NCI-H748 (cell line): Measurements from ENCODE around the gene NTSR1.
A peak's percentile ranks its signal among the peaks of the same experiment; 100 is the strongest.

Source experiments
- DNase-seq: peaks from one replicate; lab custom pipeline; 2025; ENCODE audit not compliant: unreplicated experiment; lab: John Stamatoyannopoulos, UW

NTSR1 gene

DNA sequence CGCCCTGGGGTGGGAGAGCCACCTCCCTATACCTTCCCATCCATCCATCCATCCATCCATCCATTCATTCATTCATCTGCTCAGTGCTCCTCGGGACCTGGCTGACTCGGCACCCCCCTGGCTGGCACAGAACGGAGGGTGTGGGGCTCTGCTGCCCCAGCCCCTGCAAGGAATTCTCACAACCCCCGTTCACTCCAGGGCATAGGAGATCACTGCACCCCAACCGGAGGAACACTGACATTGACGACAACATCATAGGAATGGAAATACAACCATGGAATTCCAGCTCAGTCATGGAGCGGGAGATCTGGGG is 59.6 kb downstream of the NTSR1 start:
- no peak for DNase-seq

- DNase-seq = no peak
Observed at GRCh38 chr20:62768551-62769287, 60.1 kb downstream of the NTSR1 start.

DNA sequence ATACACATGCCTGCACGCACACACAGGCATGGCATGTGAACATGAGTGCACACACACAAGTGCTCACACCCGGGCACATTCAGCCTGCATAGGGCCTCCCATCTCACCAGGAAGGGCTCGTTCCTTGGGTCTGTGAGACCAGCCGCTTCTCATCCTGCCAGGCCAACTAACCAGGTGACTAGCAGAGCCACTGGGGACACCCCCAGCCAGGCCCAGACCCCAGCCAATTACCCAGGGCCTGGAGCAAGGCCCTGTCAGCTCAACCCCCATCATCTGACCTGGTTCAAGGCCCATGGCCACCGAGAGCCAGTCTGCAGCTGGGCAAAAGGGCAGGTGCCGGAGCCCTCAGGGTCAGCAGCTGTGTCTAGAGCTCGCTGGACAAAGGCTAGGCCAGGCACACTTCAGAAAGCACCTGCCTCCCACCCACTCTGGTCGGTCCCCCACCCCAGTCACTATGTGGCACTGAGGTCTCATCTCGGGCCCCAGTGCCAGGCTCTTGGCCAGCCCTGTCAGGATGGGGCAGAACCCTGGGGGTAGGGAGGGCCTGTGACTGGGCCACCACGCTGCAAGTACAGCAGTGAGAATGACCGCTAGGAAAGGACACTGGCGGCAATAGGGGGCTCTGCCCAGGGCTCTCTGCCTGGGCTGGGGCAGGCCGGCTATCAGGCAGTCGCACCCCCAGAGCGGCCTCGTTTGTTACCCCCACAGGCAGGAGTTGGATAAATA is 60.9 kb downstream of the NTSR1 start:
- no peak for DNase-seq

DNA sequence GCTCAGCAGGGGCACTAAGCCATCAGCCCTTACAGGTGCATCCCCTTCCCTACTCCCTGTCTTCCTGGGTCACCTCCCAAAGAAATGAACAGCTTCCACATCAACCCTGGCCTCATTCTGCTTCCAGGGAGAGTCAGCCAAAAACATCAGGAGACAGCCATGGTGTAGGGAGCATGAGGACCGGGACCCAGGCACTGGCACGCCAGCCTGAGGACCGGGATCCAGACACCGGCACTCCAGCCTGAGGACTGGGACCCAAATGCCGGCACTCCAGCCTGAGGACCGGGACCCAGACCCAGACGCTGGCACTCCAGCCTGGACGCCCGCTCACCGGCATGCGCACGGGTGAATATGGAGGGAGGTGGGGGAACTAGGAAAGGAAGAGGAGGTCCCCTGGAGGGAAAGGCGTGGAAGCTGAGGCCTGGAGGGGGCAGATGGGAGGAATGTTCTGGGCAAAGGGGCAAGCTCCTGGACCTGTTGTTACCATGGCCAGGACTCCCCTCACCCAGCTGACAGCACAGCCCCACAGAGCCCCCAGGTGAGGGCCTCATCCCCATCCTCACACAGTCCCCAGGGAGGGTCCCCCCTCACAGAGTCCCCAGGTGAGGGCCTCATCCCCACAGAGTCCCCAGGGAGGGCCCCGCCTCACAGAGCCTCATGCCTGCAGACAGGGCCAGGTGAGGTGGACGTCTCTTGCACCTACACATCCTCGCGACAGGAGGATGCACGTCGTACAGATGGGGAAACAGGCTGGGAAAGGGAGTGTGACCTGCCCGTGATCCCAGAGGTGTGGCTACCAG is 61.7 kb downstream of the NTSR1 start:
- no peak for DNase-seq

GRCh38 chr20:62770916-62771315 is 62.3 kb downstream of the NTSR1 start:
- DNase-seq = no peak

- no peak for DNase-seq
Observed at GRCh38 chr20:62771396-62772102, 62.9 kb downstream of the NTSR1 start.

GRCh38 chr20:62772103-62772611 is 63.5 kb downstream of the NTSR1 start:
- no peak for DNase-seq

- no peak for DNase-seq
Observed at GRCh38 chr20:62772619-62772989, 64.0 kb downstream of the NTSR1 start.

- DNase-seq = no peak
Observed at GRCh38 chr20:62772990-62773844, 64.6 kb downstream of the NTSR1 start.

DNA sequence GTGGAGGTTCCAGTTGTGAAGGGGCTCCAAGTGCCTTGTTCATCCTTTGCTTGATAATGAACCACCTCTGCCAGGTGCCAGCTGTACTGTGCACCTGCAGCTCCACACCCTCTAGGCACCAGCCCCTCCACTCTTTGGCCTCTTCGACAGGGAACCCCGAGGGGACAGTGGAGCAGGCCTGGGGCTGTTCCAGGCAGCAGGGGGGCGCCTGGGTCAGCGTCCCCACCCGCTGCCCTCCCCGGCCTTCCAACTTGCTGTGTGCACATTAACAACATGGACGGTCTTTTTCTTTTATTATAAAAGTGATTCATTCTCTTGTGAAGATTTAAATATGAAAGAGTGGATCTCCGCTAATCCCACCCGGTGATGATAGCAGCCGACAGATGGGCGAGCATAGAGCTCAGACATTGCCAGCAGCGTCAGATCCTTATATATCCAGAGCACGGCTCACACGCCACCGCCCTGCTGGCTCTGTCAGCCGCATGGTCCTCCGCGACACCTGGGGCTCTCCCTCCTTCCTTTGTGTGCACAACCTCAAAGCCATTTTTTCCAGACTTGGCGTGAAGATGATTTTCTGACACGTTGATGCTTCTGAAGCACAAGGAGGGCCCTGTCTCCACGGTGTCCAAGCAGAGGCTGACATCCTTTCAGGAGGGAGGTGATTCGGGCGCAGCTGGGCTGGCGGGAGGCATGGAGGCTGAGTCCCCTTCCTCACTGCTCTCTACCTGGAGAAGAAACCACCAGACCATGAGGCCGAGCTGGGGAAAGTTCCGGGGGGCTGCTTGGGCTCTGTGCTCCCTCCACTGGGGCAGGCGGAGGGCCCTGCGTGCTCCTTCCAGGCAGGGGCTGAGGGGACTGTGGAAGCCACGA is 65.4 kb downstream of the NTSR1 start:
- peak; percentile 57 for DNase-seq

DNA sequence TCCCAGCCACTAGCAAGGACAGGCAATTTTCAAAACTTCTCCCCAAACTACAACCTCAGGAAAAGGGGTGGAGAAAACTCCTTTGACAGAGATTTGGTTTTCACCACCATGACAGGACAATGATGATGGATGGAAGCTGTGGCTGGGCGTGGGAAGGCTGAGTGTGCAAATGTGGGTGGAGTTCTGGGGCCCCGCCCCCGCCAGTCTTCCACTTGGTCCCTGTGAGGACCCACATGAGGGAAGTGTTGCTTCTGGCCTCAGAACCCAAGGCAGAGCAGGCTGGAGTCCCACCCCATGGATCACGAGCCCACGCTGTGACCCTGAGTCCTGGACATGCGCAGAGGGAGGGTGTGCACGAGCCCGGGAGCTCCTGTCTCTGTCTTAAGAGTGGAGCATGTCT is 66.1 kb downstream of the NTSR1 start:
- no peak for DNase-seq

DNA sequence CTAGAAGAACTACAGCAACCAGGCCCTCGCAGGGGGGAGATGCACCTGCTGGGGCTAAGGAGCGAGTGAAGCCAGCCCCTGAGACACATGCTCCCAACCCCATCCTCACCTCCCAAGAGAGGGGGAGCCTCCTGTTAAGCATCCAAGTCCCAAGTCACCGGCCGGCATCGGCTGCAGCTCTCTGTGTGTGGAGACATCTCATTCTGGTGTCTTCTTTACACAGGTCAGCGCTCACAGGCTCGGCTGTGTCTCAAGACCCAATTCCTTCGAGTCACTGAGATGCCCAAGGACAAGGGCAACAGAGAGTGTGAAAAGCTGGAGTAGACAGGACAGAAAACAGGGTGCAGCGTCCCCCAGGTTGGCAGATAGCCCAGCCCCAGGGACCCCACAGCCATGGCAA is 66.6 kb downstream of the NTSR1 start:
- no peak for DNase-seq

DNA sequence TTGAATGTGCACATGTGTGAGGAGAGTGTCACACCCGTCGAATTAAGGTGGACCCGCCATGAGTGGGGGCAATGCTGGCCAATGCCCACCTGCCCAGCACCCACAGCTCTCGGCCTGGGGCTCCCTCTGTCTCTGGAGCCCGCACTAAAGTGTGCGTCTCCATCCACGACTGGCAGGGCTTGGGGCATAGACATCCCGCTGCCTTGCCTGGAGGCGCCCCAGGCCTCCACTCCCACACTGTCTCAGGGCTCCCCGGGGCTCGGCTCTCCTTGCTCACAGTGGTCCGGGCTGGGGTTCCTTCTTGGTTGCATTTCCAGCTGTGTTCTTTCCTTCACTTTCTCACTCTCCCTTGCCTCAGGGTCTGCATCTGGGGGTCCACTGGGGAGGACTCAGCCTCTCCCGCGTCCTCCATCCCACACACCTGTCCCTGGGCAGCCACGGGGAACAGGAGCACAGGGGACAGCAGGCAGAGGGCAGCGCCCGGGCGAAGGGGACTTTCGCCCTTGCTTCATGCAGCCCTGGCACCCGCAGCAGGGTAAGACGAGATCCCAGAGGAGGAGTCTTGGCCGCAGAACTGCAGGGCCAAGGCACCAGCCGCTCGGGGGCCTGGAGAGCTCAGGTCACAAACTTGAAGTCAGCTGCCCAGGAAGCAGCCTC is 67.5 kb downstream of the NTSR1 start:
- no peak for DNase-seq

DNA sequence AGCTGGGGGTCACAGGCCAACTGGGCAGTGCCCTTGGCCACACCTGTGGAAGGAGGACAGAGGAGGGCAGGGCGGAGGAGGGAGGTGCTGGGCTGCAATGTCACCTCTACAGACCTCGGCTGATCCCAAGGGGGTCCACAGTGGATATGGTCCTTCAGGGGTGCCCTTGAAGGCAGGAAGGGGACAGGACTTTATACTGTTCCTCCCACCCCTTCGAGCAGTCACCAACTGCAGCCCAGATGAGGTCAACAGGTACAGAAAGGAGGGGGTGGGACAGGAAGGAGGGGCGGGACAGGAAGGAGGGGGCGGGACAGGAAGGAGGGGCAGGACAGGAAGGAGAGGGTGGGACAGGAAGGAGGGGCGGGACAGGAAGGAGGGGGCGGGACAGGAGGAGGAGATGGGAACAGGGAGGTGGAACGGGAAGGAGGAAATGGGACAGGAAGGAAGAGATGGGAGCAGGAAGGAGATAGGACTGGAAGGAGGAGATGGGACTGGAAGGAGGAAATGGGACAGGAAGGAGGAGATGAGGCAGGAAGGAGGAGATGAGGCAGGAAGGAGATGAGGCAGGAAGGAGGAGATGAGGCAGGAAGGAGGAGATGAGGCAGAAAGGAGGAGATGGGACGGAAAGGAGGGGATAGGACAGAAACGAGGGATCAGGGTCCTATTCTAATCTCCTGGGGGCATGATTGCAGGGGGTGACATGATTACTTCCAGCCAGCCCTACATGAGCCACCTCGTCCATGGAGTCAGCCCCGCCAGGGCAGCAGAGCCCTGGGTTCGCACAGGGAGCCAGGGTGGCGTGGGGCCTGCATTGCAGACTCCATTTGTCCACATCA is 68.3 kb downstream of the NTSR1 start:
- peak; percentile 33 for DNase-seq

- DNase-seq = no peak
Observed at GRCh38 chr20:62777528-62777830, 68.8 kb downstream of the NTSR1 start.

- DNase-seq = no peak
Observed at GRCh38 chr20:62778058-62778457, 69.4 kb downstream of the NTSR1 start.

DNA sequence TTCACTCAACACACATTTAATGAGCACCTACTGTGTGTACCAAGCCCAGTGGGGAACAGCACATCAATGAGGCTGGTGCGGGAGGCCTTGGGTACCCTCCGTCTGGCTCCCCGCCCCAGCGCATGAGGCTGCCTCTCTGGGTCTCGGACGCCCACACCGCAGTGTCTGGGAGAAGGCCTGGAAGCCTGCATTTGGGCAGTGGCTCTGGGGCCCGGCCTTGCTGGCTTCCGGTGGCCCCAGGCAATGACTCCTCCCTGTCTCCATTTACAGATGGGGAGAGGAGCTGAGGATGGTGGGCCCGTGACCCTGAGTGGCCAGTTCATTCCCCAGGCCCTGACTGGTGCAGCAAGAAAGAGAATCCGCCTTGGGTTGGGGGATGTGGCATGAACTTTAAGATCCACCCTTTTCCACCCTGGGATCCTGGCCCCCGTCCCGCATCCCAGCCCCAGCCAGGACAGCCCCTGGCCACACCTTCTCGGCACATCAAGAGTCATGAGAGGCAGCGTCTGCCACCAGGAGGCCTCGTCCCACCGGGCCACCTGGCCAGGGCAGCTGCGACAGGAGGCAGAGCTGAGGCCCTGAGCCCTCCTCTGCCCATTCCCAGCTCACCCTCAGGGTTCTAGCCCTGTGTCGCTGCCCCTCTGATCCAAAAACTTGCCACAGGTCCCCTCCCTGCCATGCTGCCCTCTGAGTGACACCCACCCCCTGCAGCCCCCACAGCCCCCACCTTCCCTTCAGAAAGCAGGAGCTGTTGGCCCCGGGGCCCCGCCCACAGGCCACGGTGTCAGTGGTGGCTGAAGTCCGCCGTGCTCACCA is 70.2 kb downstream of the NTSR1 start:
- DNase-seq = no peak

DNA sequence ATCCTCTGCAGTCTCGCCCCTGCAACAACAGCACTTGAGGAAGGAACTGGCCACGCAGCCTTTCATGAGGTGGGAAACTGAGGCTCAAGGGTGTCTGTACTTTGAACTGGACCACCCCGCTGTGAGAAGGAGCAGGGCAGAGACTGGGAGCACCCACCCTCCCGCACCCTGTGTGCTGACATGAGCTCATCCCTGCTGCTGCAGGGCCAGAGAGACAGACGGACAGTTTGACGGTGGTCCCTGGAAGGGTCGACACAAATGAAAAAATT is 70.7 kb downstream of the NTSR1 start:
- no peak for DNase-seq
